IPS DF 4.7 (cell line): Measurements from ENCODE around the gene KCNJ12.

ENCODE experiments used
- DNase-seq: peaks from one replicate; pipeline ENCODE4 v3.0.0-alpha.2; 2013; ENCODE audit warnings: low spot score; ENCODE audit errors: extremely low read depth

Gene KCNJ12

GRCh38 chr17:21365016-21365415, 11.1 kb upstream of the KCNJ12 start:
- no peak for DNase-seq

DNA sequence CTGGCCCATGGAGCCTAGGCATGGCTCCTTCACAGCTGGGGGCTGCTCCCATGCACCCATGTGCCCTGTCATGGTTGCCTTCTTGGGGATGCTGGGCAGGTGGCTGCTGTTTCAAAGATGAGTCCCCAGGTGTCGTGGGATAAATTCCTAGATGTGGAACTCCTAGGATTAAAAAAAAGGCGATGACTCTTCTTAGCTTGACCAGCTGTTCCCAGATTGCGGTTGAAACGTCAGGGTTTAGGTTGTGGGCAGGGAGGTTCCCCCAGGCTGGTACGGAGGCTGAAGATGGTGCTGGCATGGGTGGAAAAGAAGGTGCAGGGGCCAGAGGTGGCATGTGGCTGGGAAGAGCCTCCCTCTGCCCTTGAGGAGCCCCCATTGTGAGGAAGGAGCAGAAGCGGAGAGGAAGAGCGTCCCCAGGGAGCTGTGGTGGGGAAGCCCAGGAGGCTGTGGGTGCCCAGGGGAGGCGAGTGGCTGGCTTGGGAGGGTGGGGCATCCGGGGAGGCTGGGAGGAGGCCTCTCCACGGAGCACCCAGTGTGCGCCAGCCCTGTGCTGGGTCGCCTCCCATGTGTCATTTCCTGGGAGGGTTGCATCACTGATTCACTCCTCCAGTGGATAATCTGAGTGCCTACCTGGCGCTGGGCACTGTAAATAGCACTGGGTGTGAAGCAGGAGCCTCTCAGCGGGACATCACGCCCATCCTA, 7.5 kb upstream of the KCNJ12 start:
- no peak for DNase-seq

DNA sequence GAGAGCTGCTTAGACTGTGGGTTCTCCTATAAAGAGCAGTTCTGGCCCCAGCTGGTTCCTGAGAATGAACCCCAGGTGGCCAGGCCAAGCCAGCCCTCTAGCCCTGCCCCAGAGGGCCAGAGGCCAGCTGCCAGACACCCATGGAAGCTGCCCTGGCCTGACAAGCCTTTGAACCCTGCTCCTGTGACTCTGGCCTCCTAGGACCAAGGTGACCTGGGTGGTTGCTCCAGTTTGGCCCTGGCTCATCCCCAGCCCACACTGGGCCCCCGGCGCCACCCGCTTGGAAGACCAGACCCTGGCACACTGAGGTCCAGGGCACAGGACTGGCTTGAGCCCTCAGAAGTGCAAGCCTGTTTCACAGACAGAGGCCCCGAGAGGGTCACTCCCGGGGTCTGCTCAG, 6.8 kb upstream of the KCNJ12 start:
- DNase-seq = no peak

GRCh38 chr17:21370430-21370829, 5.7 kb upstream of the KCNJ12 start:
- no peak for DNase-seq

DNA sequence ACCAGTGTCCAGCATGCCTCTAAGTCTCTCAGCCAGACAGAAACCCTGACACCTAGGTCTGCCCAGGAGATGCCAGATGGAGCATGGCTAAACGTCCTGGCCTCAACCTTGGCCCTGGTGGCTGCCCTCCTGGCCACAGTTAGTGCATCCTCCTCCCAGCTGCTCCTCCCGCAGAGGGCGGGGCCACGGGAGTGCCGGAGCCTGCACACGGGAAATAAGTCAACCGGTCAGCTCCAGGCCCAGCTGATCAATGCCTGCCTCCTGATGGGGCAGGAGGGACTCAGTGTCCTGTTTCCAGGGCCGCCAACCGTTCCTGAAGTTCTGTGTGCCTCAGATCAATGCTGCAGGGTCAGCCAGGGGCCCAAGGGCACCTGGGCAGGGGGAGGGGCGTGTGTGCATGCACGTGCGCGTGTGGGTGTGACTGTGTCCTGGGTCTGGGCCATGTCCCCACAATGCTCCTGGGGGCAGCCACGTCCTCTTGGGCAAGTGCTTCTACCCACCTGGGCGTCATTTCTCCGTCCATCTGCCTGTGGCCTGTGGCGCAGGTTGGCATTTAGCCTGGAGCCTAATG, 4.6 kb upstream of the KCNJ12 start:
- no peak for DNase-seq

DNA sequence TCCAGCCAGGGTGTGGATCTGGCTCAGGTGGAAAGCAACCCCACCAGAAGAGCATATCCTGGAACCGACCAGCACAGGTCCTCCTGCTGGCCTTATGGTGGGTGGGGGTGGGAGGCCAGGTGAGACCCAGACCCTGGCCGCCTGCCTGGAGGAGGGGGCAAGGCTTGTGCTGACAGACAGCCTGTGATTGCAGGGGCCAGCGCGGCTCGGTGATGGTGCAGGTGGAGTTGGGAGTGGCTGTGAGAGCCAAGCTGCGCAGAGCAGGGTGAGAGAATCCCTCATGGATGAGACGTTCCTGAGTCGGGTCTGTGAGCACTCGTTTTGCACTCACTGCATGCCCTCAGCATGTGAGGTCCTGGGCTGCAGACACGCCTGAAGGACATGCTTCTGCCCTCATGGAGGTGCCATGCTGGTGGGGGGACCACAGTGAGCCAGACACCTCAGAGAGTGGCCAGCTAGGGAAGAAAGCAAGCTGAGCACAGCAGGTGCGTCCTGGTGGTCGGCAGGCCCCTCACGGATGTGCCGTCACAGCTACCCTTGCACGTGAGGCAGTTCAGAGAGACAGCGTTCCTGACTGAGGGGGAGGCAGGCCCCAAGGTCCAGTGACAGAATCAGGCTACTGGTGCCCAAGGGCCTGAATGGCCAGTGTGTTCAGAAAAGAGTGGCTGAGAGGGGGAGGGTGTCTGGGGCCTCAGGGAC, 3.8 kb upstream of the KCNJ12 start:
- no peak for DNase-seq

GRCh38 chr17:21373036-21373435, 3.1 kb upstream of the KCNJ12 start:
- no peak for DNase-seq

DNA sequence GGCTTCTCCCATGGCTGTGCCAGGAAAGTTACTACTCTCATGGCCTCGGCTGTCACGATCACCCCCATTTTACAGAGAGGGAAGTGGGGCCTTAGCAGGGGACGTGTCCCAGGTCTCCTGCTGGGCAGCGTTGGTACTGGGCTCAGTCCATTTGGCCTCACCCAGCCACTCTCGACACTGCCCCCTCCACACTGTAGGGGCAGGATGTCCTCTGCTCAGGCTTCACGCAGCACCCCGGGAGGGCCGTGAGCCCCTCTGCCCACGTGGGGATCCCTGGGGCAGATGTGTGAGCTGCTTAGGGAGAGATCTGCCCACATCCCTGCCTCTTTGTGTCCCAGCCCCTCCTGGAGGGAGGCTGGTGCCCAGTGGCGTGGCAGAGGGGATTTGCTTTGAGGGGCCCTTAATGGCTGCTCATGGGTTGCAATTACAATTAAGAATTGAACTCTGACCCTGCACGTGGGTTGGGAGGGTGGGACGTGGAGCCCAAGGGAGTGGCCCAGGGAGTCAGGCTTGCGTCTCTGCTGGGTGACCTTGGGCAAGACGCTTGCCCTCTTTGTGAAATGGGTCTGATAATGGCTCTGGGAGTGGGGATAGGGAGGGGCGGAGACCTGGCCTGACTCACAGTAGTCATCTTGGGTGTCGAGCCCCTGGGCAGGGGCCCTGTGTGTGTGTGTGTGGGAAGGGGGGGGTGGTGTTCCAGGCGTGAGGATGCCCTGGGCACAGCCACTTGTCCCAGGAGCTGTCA, 2.3 kb upstream of the KCNJ12 start:
- no peak for DNase-seq

DNA sequence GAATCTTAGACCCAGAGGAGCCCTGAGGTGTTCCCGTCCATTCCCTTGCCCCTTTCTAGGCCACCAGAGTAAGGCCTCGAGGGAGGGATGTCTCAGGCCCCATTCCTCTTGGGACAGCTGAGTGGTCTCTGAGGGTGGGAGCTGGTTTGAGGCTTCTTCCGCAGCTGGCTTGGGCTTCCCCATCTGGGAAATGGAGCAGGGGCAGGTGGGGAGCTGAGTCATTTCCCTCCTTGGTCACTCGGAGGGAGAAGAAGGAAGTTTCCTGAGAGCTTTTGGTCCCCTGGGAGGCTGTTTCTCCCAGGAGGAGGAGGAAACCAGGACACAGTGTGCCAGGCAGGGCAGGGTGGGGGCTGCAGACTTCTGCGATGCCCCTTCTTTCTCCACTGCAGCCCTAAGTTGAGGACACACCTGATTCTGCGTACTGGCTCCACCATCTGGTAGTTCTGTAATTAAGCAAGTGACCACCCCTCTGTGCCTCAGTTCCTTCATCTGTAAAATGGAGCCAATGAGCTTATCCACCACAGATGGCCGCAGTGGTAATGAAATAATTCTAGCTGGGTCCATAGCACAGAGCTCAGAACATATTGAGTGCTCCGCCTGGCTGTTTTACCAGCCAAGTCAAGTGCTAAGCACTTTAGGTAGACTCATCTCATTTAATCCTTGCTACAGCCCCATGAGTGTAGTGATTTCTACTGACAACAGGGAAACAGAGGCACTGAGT, 1.6 kb upstream of the KCNJ12 start:
- DNase-seq = no peak

- no peak for DNase-seq
These were observed 996 bp upstream of the KCNJ12 start for GRCh38 chr17:21375162-21375560.

GRCh38 chr17:21375757-21376080, 438 bp upstream of the KCNJ12 start:
- DNase-seq = no peak

DNA sequence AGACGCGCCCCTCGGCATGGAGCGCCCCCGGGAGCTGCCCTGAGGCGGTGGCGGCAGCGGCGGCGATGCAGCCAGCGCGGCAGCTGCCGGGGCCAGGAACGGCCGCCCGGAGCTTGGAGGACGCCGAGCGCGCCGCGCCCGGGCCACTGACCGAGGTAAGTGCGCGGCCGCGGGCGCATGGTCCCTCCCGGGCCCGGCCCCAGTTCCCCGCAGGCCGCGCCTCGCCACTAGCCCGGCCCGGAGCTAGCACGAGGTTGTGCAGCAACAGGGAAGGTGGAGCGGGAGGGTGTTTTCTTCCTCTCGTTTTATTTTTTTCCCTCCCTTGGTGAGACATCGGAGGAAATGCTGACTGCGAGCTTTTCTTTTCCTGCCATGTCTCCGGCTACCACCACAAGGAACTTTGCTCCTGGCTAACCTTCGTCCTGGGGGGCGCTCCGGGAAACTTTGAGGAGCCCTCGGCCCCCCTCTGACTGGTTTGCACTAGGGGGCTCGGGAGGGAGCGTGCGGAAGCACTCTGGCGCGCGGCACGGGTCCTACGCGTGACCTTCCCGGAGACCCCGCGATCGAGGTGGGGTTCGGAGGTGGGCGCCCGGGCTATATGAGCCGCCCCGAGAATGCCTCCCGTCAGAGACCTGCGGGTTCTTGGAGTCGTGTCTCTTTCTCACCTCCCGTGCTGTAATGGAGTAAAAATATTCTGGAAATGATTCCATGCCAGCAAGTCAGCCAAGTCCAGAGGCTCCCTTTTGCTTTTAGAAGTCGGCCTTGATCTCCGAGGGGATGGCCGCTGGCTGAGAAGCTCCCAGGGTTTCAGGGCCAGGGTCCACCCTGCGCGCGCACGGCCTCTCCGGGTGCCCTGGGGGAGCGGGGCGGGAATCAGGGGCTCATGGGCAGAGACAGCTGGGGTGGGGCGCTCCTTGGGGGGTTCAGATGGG, 868 bp downstream of the KCNJ12 start:
- DNase-seq = no peak

DNA sequence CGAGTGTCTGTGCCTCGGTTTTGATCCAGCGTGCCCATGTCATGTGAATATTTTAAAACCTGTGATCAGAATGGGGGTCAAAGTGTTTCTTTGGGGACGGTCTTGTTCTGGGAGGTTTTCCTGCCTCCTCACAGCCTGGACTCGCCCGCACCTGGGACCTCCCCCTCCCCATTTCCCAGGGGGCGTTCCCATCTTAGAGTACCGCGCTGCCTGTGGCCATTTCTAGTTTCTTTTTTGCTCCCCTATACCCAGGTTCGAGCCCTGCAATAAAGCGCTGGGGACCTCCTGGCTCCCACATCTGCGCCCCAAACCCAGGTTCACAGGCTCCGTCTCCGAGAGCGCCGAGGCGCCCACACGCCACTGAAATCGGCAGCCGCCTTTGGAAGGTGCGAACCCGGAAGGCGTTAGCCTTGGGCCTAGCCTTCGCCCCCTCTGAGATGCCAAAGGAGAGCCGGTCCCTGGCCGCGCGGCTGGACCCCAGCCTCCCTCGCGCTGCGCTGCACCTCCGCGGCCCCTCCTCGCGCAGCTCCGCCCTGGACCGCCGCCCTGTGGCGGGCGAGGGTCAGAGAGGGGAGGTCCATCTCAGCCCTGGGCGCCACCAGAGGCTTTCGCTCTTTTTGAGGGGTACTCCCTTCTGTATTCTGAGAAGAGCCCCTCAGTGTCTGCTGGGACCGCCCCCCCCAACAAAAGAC, 1.7 kb downstream of the KCNJ12 start:
- DNase-seq = no peak

GRCh38 chr17:21378553-21378952, 2.4 kb downstream of the KCNJ12 start:
- DNase-seq = no peak

- no peak for DNase-seq
These were observed 3.0 kb downstream of the KCNJ12 start for GRCh38 chr17:21379080-21379711.

DNA sequence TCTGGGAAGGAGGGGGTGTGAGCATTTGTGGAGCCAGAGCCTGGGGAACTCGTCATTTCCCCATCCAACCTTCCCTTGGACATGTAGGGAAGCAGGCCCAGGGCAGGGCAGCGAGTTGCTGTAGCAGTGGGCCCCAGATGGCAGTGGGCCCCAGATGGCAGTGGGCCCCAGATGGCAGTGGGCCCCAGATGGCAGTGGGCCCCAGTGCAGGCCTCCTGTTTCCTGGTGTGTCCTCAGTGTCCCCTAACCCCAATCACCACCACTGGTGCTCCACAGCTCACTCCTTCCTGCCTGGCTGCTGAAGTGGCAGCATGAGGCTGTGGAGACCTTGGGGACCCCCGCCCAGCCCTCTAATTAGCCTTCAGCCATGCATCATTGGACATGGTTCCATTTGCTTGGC, 4.5 kb downstream of the KCNJ12 start:
- no peak for DNase-seq

- DNase-seq = no peak
These were observed 5.0 kb downstream of the KCNJ12 start for GRCh38 chr17:21381076-21381706.

DNA sequence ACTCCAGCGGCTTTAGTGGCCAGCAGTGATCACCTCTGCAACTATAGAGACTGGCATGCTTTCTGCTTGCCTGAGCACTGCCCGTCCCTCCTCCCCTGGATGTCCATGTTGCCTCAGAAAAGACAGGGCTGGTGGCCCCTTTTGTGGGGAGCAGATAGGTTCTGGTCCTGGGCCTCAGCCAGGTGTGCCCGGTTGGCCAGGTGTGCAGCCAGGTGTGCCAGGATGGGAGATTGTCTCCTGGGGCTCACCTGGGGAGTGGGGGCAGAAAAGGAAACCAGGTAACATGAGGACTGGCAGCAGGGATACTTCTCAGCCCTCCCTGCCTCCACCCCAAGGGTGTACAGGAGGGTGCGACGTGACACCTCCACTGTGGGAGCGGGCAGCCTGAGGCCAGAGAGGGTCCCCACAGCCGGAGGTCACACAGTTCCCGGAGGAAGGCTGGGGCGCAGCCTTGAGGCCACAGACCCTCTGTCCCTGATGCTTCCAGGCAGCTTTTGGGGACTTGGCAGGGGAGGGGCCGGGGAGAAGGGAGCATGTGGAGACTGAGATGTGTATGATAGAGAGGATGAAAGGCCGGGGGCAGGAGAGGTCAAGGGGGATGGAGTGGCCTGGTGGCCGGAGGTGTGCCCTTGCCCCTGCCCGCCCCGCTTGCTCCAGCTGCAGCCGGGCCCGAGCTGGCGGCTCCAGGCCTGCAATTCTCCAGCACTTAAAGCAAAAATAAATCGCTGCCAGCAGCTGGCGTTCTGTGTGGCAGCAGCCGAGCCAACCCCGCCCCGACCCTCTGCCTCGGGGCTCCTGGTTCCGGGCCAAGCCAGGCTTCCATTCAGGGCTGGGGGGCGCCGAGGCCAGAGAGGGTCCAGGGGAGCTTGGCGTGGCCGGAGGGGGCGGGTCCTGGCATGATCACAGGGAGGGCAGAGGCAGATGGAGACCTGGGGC, 6.7 kb downstream of the KCNJ12 start:
- no peak for DNase-seq
